H1 (cell line): ENCODE data around the gene ARID3B. TPM values are rescaled to one million over a fixed set of nuclear protein-coding genes. Genes with fewer than 3 reads are reported as not detected.

Source experiments
- CTCF ChIA-PET: fragments of 300-600 bp; sonication (Branson Sonifier 250); formaldehyde crosslinking; loops from one replicate; lab custom pipeline; 2021; ENCODE audit not compliant: partially characterized antibody; lab: Charles Lee
- POLR2A ChIA-PET: fragments of 300-600 bp; sonication (Branson Sonifier 250); formaldehyde crosslinking; loops from one replicate; lab custom pipeline; 2021; ENCODE audit warnings: inconsistent platforms; ENCODE audit not compliant: partially characterized antibody; lab: Charles Lee
- DNase-seq, 2 experiments: peaks; one replicate each; pipeline versions ENCODE4 v3.0.0 to v3.0.0-alpha.2; 2010 to 2022; ENCODE audit warnings: low spot score in 2 of 2, low read depth in 1 of 2, mixed read lengths in 1 of 2
- FAIRE-seq: peaks from 2 replicates; lab custom pipeline; 2011; peaks lifted over from hg19 to GRCh38; lab: Jason Lieb, UNC
- H2AFZ ChIP-seq: 2 replicates; pipeline ENCODE4 v1.8.1; 2012; ENCODE audit warnings: low read length, inconsistent platforms
- H2AK5ac ChIP-seq: 2 replicates; pipeline ENCODE4 v1.6.1; 2013; ENCODE audit warnings: low read depth, low read length
- H2BK120ac ChIP-seq: replicated peaks from 2 replicates; pipeline ENCODE3; 2013; ENCODE audit warnings: low read depth, low read length, inconsistent platforms
- H2BK12ac ChIP-seq: 2 replicates; pipeline ENCODE4 v1.6.1; 2013; ENCODE audit warnings: low read depth, low read length
- H2BK15ac ChIP-seq: 2 replicates; pipeline ENCODE4 v1.6.1; 2013; ENCODE audit warnings: low read length
- H2BK20ac ChIP-seq: 2 replicates; pipeline ENCODE4 v1.6.1; 2013; ENCODE audit warnings: low read length
- H2BK5ac ChIP-seq: 2 replicates; pipeline ENCODE4 v1.6.1; 2013; ENCODE audit warnings: low read depth, low read length
- H3K14ac ChIP-seq: 2 replicates; pipeline ENCODE4 v1.6.1; 2013; ENCODE audit warnings: inconsistent platforms; ENCODE audit not compliant: insufficient read length
- H3K18ac ChIP-seq: 2 replicates; pipeline ENCODE4 v1.6.1; 2013; ENCODE audit warnings: low read length; ENCODE audit errors: extremely low read depth
- H3K23ac ChIP-seq: 2 replicates; pipeline ENCODE4 v1.6.1; 2013; ENCODE audit warnings: inconsistent platforms; ENCODE audit not compliant: insufficient read length
- H3K23me2 ChIP-seq: 2 replicates; pipeline ENCODE4 v1.6.1; 2013; ENCODE audit warnings: low read depth, low read length
- H3K27ac ChIP-seq: 2 replicates; pipeline ENCODE4 v1.6.1; 2011; ENCODE audit warnings: low read depth, low read length, inconsistent platforms
- H3K27me3 ChIP-seq, 4 experiments: replicated peaks in 1 of 4; 1 replicate in 1 of 4; 2 replicates in 3 of 4; pipeline versions ENCODE4 v1.6.1 to v1.8.1; 2011 to 2013; ENCODE audit warnings: low read length in 3 of 4, mild to moderate bottlenecking in 3 of 4, inconsistent platforms in 2 of 4, mixed read lengths in 2 of 4, moderate library complexity in 1 of 4; ENCODE audit not compliant: control insufficient read depth in 3 of 4, insufficient read depth in 3 of 4; ENCODE audit errors: extremely low read depth in 1 of 4
- H3K36me3 ChIP-seq, 4 experiments: 2 replicates each; pipeline versions ENCODE4 v1.6.1 to v1.8.1; 2011 to 2013; ENCODE audit warnings: mild to moderate bottlenecking in 4 of 4, low read length in 3 of 4, moderate library complexity in 2 of 4, control low read depth in 1 of 4, inconsistent platforms in 1 of 4; ENCODE audit not compliant: insufficient read depth in 4 of 4, control insufficient read depth in 2 of 4
- H3K4ac ChIP-seq: replicated peaks from 2 replicates; pipeline ENCODE3; 2013; ENCODE audit warnings: low read length, low read depth, mixed read lengths, inconsistent platforms; ENCODE audit not compliant: insufficient read length
- H3K4me1 ChIP-seq, 4 experiments: replicated peaks in 1 of 4; 1 replicate in 1 of 4; 2 replicates in 3 of 4; pipeline versions ENCODE4 v1.6.1 to v1.8.1; 2011 to 2013; ENCODE audit warnings: low read length in 3 of 4, inconsistent platforms in 2 of 4, mixed read lengths in 1 of 4; ENCODE audit not compliant: insufficient read depth in 4 of 4, control insufficient read depth in 3 of 4
- H3K4me2 ChIP-seq, 2 experiments: 2 replicates each; pipeline versions ENCODE4 v1.6.1 to v1.8.1; 2011 to 2013; ENCODE audit warnings: low read depth in 2 of 2, low read length in 2 of 2, control low read depth in 1 of 2, inconsistent platforms in 1 of 2, mild to moderate bottlenecking in 1 of 2; ENCODE audit not compliant: insufficient read depth in 1 of 2
- H3K4me3 ChIP-seq, 4 experiments: fragments of 200-600, 300-600 bp in 1 of 4; sonication (generic), shearing (Covaris generic), sonication (Bioruptor Twin) in 1 of 4; 2 replicates each; pipeline versions ENCODE4 v1.5.1 to v1.8.1; 2011 to 2016; ENCODE audit warnings: low read length in 4 of 4, low read depth in 3 of 4, control low read depth in 2 of 4, inconsistent platforms in 2 of 4, mild to moderate bottlenecking in 2 of 4, mixed read lengths in 1 of 4, moderate library complexity in 1 of 4; ENCODE audit not compliant: insufficient read depth in 2 of 4; ENCODE audit errors: extremely low read depth in 1 of 4
- H3K56ac ChIP-seq: replicated peaks from 2 replicates; pipeline ENCODE3; 2013; ENCODE audit warnings: low read depth, mild to moderate bottlenecking, mixed read lengths, low read length, inconsistent platforms; ENCODE audit not compliant: insufficient read length
- H3K79me1 ChIP-seq: 2 replicates; pipeline ENCODE4 v1.6.1; 2013; ENCODE audit warnings: low read depth, low read length, control low read depth
- H3K79me2 ChIP-seq, 2 experiments: 2 replicates each; pipeline versions ENCODE4 v1.6.1 to v1.8.1; 2012 to 2013; ENCODE audit warnings: low read length in 2 of 2, mild to moderate bottlenecking in 2 of 2, inconsistent platforms in 1 of 2; ENCODE audit not compliant: insufficient read depth in 2 of 2, control insufficient read depth in 1 of 2
- H3K9ac ChIP-seq, 4 experiments: replicated peaks in 1 of 4; 1 replicate in 1 of 4; 2 replicates in 3 of 4; pipeline versions ENCODE4 v1.6.1 to v1.8.1; 2011 to 2013; ENCODE audit warnings: low read depth in 3 of 4, low read length in 3 of 4, control low read depth in 2 of 4, mild to moderate bottlenecking in 2 of 4, moderate library complexity in 2 of 4, inconsistent platforms in 1 of 4; ENCODE audit errors: extremely low read depth in 1 of 4
- H3K9me3 ChIP-seq, 2 experiments: 2 replicates each; pipeline versions ENCODE4 v1.6.1 to v1.8.1; 2012 to 2013; ENCODE audit warnings: mild to moderate bottlenecking in 2 of 2, moderate library complexity in 2 of 2, control low read depth in 1 of 2, inconsistent platforms in 1 of 2, low read depth in 1 of 2, low read length in 1 of 2, mixed read lengths in 1 of 2; ENCODE audit not compliant: insufficient read depth in 2 of 2
- H4K20me1 ChIP-seq, 2 experiments: replicated peaks in 1 of 2; 2 replicates each; pipeline versions ENCODE3 to v1.8.1; 2011 to 2013; ENCODE audit warnings: inconsistent platforms in 2 of 2, low read length in 2 of 2, mild to moderate bottlenecking in 1 of 2; ENCODE audit not compliant: insufficient read depth in 2 of 2, control insufficient read depth in 1 of 2
- H4K5ac ChIP-seq: 2 replicates; pipeline ENCODE4 v1.6.1; 2013; ENCODE audit warnings: low read length, low read depth, mixed read lengths, inconsistent platforms; ENCODE audit not compliant: insufficient read length
- H4K8ac ChIP-seq: 2 replicates; pipeline ENCODE4 v1.8.0; 2013; ENCODE audit warnings: mild to moderate bottlenecking, moderate library complexity, low read length, inconsistent platforms; ENCODE audit not compliant: insufficient read depth; ENCODE audit errors: extremely low read depth
- H4K91ac ChIP-seq: replicated peaks from 2 replicates; pipeline ENCODE3; 2013; ENCODE audit warnings: low read length, mixed read lengths, inconsistent platforms; ENCODE audit not compliant: insufficient read length
- ATF3 ChIP-seq: IDR thresholded peaks from 2 replicates; pipeline ENCODE4 v1.6.1; 2011; ENCODE audit warnings: low read depth, mild to moderate bottlenecking, low read length; ENCODE audit not compliant: insufficient read depth
- CREB1 ChIP-seq: IDR thresholded peaks from 2 replicates; pipeline ENCODE4 v1.6.1; 2012; ENCODE audit warnings: inconsistent platforms
- HDAC2 ChIP-seq, 2 experiments: fragments of 300-600 bp in 1 of 2; sonication (generic) in 1 of 2; IDR thresholded peaks; 2 replicates each; pipeline ENCODE4 v1.6.1; 2011 to 2012; ENCODE audit warnings: low read depth in 2 of 2, low read length in 2 of 2, mild to moderate bottlenecking in 2 of 2, moderate library complexity in 2 of 2, borderline replicate concordance in 1 of 2, inconsistent platforms in 1 of 2
- POU5F1 ChIP-seq: IDR thresholded peaks from 2 replicates; pipeline ENCODE4 v1.6.1; 2011; ENCODE audit warnings: low read depth, mild to moderate bottlenecking, low read length, moderate library complexity
- RAD21 ChIP-seq, 2 experiments: IDR thresholded peaks in 1 of 2; conservative IDR thresholded peaks in 1 of 2; 2 replicates each; pipeline ENCODE4 v1.6.1; 2011; ENCODE audit warnings: low read depth in 2 of 2, low read length in 2 of 2, improper control_type of control experiment in 1 of 2, inconsistent platforms in 1 of 2, mild to moderate bottlenecking in 1 of 2, moderate library complexity in 1 of 2
- RBBP5 ChIP-seq: IDR thresholded peaks from 2 replicates; pipeline ENCODE4 v1.7.1; 2012; ENCODE audit warnings: low read depth, mild to moderate bottlenecking, inconsistent platforms, low read length, moderate library complexity, borderline replicate concordance
- SIRT6 ChIP-seq: IDR thresholded peaks from one replicate; pipeline ENCODE4 v1.7.1; 2012; ENCODE audit warnings: low read length, inconsistent platforms
- SP4 ChIP-seq: IDR thresholded peaks from 2 replicates; pipeline ENCODE4 v1.6.1; 2012; ENCODE audit warnings: low read length, inconsistent platforms
- TAF7 ChIP-seq: optimal IDR thresholded peaks from 2 replicates; pipeline ENCODE3; 2011; ENCODE audit warnings: low read depth, mild to moderate bottlenecking, inconsistent platforms, low read length, moderate library complexity, borderline replicate concordance
- TBP ChIP-seq: IDR thresholded peaks from 2 replicates; pipeline ENCODE4 v1.6.1; 2011; ENCODE audit warnings: low read depth, low read length, improper control_type of control experiment
- YY1 ChIP-seq: IDR thresholded peaks from 2 replicates; pipeline ENCODE4 v1.6.1; 2011; ENCODE audit warnings: low read depth, mild to moderate bottlenecking, low read length
- ZNF274 ChIP-seq: IDR thresholded peaks from 2 replicates; pipeline ENCODE4 v1.7.0; 2012; ENCODE audit warnings: low read length, borderline replicate concordance; ENCODE audit errors: extremely low read depth
- WGBS, 2 experiments: shearing (Covaris generic) in 1 of 2; methylation state at CpG; one replicate each; pipeline versions ENCODE4 v1.1.6 to v1.1.7; 2013 to 2015; ENCODE audit warnings: low lambda C conversion rate in 2 of 2, mixed read lengths in 2 of 2, inconsistent platforms in 1 of 2, low coverage in 1 of 2, missing lambda C conversion rate in 1 of 2; ENCODE audit not compliant: insufficient replicate concordance in 2 of 2, insufficient coverage in 1 of 2, insufficient read length in 1 of 2; ENCODE audit errors: extremely low coverage in 1 of 2, missing lambda C conversion rate in 1 of 2; 5-methylcytosine and 5-hydroxymethylcytosine counted together
- polyA plus RNA-seq, 7 experiments: library from polyadenylated mRNA; depleted of rRNA in 3 of 7; stranded (reverse) in 5 of 7; unstranded in 2 of 7; fragments of >200 nt in 5 of 7; fragments of 200-250 nt in 2 of 7; gene quantifications; 1 replicate in 5 of 7; 2 replicates in 1 of 7; 4 replicates in 1 of 7; pipeline versions ENCODE4 v1.2.1 to v1.2.3, GENCODE V29; 2011 to 2013; ENCODE audit warnings: missing spikeins in 2 of 7, mixed read lengths in 2 of 7
- total RNA-seq: library from RNA; stranded (reverse); fragmentation: NEBNext Ultra II Directional; extraction: Animal tissue kit (Norgen Biotek cat#: 25700); gene quantifications from 2 replicates; pipeline ENCODE4 v1.2.1, GENCODE V29; 2021
- TF ChIP-seq, protein P1 (sequence below): IDR thresholded peaks from 2 replicates; pipeline ENCODE4 v1.6.1; 2012; ENCODE audit warnings: inconsistent platforms

ARID3B gene
- total and polyA plus RNA-seq, 2 of the 8 experiments (the other 6 are each of a cell fraction or from before 2014, with no cell fraction given), result 81.0 to 115 TPM

DNA sequence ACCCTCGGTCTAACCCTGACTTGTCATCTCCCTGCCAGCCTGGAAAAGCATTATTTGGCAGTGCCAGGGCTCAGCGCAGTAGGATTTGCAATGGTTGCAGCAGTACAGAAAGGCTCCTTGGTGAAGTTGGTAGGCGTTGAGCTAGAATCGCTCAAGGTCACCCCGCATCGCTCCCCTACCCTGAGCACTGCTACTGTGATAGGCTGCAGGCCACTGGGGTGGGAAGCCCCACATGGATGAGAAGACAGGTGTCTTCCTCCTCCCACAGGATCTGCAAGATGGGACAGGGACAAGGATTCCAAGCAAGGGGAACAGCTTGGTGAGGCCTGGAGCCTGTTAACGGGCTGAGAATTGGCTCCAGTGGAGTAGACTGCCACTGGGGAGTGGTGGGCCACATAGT lies 85.3 kb downstream of the ARID3B start:
- 99% methylated on average over 7 of the region's 7 CpGs; no CpG with 5 or more reads in 1 of the 2 experiments for WGBS, 2 experiments
- H3K9ac ChIP-seq, result no peak overlapping the region
- no peak overlapping the region for H2AK5ac ChIP-seq
- H3K18ac ChIP-seq, result no peak overlapping the region
- no peak overlapping the region for H3K4ac ChIP-seq
- H2BK15ac ChIP-seq, result no peak overlapping the region
- DNase-seq (no peak), FAIRE-seq (no peak)
- H3K27ac ChIP-seq, result no peak overlapping the region
- no peak overlapping the region for H3K56ac ChIP-seq
- H4K5ac ChIP-seq, result no peak overlapping the region
- no peak overlapping the region for H2BK120ac ChIP-seq
- peaks cover 15 to 41% of the 10 kb centered on the region in 2 experiments for H4K20me1 ChIP-seq
- no peak overlapping the region for H3K23ac ChIP-seq
- CTCF ChIA-PET, result interaction anchor here (1.6 to 37.5 kb wide), 3 partner anchors 9 to 148 kb away, joined by 6 to 1439 read pairs (median 538); partner anchors contain the start of genes CSK and CYP1A2
- H3K4me3 ChIP-seq, result no peak overlapping the region
- H3K36me3 ChIP-seq, result peaks cover 60 to 80% (median 64%) of the 10 kb centered on the region in 4 experiments
- H2BK20ac ChIP-seq, result no peak overlapping the region
- H3K4me1 ChIP-seq, result no peaks in the 10 kb centered on the region; a peak in 1 of 7 replicates
- no peak overlapping the region for H2AFZ ChIP-seq
- no peak overlapping the region for H2BK5ac ChIP-seq
- H3K79me1 ChIP-seq, result peaks cover 5% of the 10 kb centered on the region; the same call in 1 of the 2 replicates
- H3K79me2 ChIP-seq, result peaks cover 0 to 8% of the 10 kb centered on the region in 2 experiments; a peak in 1 of 4 replicates
- no peaks in the 10 kb centered on the region for H3K9me3 ChIP-seq
- no peaks in the 10 kb centered on the region for H3K23me2 ChIP-seq
- no peak overlapping the region for H3K14ac ChIP-seq
- TF ChIP-seq YY1 (no peak), RAD21 (IDR thresholded peaks at IDR 0.05 in 1 of 2, conservative IDR thresholded peaks at IDR 0.05 in 1 of 2; ENCODE audit: low read depth in 2 of 2, low read length in 2 of 2) (no peak), HDAC2 (IDR thresholded peaks at IDR 0.05; ENCODE audit: borderline replicate concordance in 1 of 2, low read depth in 2 of 2, low read length in 2 of 2) (no peak), POU5F1 (no peak), ZNF274 (no peak), RBBP5 (no peak), SP4 (no peak), ATF3 (no peak), TAF7 (no peak), CREB1 (no peak), SIRT6 (no peak), TBP (no peak)
- TF ChIP-seq, protein P1, sequence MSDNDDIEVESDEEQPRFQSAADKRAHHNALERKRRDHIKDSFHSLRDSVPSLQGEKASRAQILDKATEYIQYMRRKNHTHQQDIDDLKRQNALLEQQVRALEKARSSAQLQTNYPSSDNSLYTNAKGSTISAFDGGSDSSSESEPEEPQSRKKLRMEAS, result no peak
- POLR2A ChIA-PET, result interaction anchor here (0.6 to 6.5 kb wide), 6 partner anchors 10 to 285 kb away, joined by 3 to 38 read pairs (median 5); partner anchors contain the start of gene CLK3
- no peak overlapping the region for H4K91ac ChIP-seq
- no peaks in the 10 kb centered on the region for H3K27me3 ChIP-seq
- H3K4me2 ChIP-seq, result no peak overlapping the region
- no peak overlapping the region; the same call in 1 of the 2 replicates for H4K8ac ChIP-seq
- H2BK12ac ChIP-seq, result no peak overlapping the region
